Measurements from ENCODE around the gene BACE2. TPM values are rescaled to one million over a fixed set of nuclear protein-coding genes. Genes with fewer than 3 reads are reported as not detected.
A peak's percentile ranks its signal among the peaks of the same experiment; 100 is the strongest.

The BACE2 gene
- total and polyA plus RNA-seq, 2 of the 13 experiments (the other 11 are each of a cell fraction or from before 2014, with no cell fraction given): 0.07 to 0.11 TPM

GRCh38 chr21:41326414-41327080, 158.6 kb downstream of the BACE2 start (continued):
- TF ChIP-seq, protein P1, sequence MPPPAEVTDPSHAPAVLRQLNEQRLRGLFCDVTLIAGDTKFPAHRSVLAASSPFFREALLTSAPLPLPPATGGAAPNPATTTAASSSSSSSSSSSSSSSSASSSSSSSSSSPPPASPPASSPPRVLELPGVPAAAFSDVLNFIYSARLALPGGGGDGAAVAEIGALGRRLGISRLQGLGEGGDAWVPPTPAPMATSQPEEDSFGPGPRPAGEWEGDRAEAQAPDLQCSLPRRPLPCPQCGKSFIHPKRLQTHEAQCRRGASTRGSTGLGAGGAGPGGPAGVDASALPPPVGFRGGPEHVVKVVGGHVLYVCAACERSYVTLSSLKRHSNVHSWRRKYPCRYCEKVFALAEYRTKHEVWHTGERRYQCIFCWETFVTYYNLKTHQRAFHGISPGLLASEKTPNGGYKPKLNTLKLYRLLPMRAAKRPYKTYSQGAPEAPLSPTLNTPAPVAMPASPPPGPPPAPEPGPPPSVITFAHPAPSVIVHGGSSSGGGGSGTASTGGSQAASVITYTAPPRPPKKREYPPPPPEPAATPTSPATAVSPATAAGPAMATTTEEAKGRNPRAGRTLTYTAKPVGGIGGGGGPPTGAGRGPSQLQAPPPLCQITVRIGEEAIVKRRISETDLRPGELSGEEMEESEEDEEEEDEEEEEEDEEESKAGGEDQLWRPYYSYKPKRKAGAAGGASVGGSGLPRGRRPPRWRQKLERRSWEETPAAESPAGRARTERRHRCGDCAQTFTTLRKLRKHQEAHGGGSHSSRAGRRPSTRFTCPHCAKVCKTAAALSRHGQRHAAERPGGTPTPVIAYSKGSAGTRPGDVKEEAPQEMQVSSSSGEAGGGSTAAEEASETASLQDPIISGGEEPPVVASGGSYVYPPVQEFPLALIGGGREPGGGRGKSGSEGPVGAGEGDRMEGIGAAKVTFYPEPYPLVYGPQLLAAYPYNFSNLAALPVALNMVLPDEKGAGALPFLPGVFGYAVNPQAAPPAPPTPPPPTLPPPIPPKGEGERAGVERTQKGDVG (CRISPR knock-in tag; IDR thresholded peaks at IDR 0.05; ENCODE audit: borderline replicate concordance): no peak
- TF ChIP-seq, protein P2, sequence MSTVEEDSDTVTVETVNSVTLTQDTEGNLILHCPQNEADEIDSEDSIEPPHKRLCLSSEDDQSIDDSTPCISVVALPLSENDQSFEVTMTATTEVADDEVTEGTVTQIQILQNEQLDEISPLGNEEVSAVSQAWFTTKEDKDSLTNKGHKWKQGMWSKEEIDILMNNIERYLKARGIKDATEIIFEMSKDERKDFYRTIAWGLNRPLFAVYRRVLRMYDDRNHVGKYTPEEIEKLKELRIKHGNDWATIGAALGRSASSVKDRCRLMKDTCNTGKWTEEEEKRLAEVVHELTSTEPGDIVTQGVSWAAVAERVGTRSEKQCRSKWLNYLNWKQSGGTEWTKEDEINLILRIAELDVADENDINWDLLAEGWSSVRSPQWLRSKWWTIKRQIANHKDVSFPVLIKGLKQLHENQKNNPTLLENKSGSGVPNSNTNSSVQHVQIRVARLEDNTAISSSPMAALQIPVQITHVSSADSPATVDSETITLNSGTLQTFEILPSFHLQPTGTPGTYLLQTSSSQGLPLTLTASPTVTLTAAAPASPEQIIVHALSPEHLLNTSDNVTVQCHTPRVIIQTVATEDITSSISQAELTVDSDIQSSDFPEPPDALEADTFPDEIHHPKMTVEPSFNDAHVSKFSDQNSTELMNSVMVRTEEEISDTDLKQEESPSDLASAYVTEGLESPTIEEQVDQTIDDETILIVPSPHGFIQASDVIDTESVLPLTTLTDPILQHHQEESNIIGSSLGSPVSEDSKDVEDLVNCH (CRISPR knock-in tag; IDR thresholded peaks at IDR 0.05): no peak
- no peak for TF ChIP-seq HMG20A (CRISPR knock-in tag; IDR thresholded peaks at IDR 0.05; ENCODE audit: borderline replicate concordance)
- TF ChIP-seq, protein P3, sequence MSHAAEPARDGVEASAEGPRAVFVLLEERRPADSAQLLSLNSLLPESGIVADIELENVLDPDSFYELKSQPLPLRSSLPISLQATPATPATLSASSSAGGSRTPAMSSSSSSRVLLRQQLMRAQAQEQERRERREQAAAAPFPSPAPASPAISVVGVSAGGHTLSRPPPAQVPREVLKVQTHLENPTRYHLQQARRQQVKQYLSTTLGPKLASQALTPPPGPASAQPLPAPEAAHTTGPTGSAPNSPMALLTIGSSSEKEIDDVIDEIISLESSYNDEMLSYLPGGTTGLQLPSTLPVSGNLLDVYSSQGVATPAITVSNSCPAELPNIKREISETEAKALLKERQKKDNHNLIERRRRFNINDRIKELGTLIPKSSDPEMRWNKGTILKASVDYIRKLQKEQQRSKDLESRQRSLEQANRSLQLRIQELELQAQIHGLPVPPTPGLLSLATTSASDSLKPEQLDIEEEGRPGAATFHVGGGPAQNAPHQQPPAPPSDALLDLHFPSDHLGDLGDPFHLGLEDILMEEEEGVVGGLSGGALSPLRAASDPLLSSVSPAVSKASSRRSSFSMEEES (CRISPR knock-in tag; IDR thresholded peaks at IDR 0.05): peak; percentile 69; the same call in 1 of the 2 replicates
- no peak for TF ChIP-seq XRCC5 (optimal IDR thresholded peaks at IDR 0.05; ENCODE audit: low read length)
- TF ChIP-seq TOE1 (CRISPR knock-in tag; IDR thresholded peaks at IDR 0.05): no peak
- TF ChIP-seq NR2F6 (IDR thresholded peaks at IDR 0.05): no peak
- no peak for TF ChIP-seq NR2F6 (CRISPR knock-in tag; IDR thresholded peaks at IDR 0.05)
- TF ChIP-seq ZNF790 (CRISPR knock-in tag; IDR thresholded peaks at IDR 0.05; ENCODE audit: borderline replicate concordance): no peak
- no peak for TF ChIP-seq ZNF274 (CRISPR knock-in tag; IDR thresholded peaks at IDR 0.05)
- TF ChIP-seq HNRNPLL (IDR thresholded peaks at IDR 0.05; ENCODE audit: low read depth, low read length, poor library complexity, severe bottlenecking): peak; percentile 18
- TF ChIP-seq HCFC1 (IDR thresholded peaks at IDR 0.05; ENCODE audit: low read depth, low read length): no peak
- TF ChIP-seq ARNT2 (CRISPR knock-in tag; IDR thresholded peaks at IDR 0.05; ENCODE audit: low read depth): no peak
- TF ChIP-seq BCL6 (CRISPR knock-in tag; IDR thresholded peaks at IDR 0.05): 0 out of 2 replicates have a peak, but pooled peaks have one; percentile 8
- TF ChIP-seq DRAP1 (CRISPR knock-in tag; IDR thresholded peaks at IDR 0.05): no peak
- no peak for TF ChIP-seq SCMH1 (CRISPR knock-in tag; IDR thresholded peaks at IDR 0.05; ENCODE audit: borderline replicate concordance)
- TF ChIP-seq FOXA1 (IDR thresholded peaks at IDR 0.05): no peak
- TF ChIP-seq FOXA1 (CRISPR knock-in tag; IDR thresholded peaks at IDR 0.05): no peak
- TF ChIP-seq FOXA3 (CRISPR knock-in tag; IDR thresholded peaks at IDR 0.05): no peak
- TF ChIP-seq SIX1 (CRISPR knock-in tag; IDR thresholded peaks at IDR 0.05; ENCODE audit: borderline replicate concordance): no peak
- TF ChIP-seq NRL (CRISPR knock-in tag; IDR thresholded peaks at IDR 0.05; ENCODE audit: borderline replicate concordance): no peak
- TF ChIP-seq ZBTB14 (CRISPR knock-in tag; IDR thresholded peaks at IDR 0.05): no peak
- TF ChIP-seq TAF15 (IDR thresholded peaks at IDR 0.05; ENCODE audit: low read depth, low read length, poor library complexity, severe bottlenecking): no peak
- TF ChIP-seq GATAD2A (CRISPR knock-in tag; IDR thresholded peaks at IDR 0.05): 0 out of 2 replicates have a peak, but pooled peaks have one; percentile 18
